Transverse colon (tissue), 4 donors: ENCODE data around the gene CBY2. TPM values are rescaled to one million over a fixed set of nuclear protein-coding genes. Genes with fewer than 3 reads are reported as not detected.

Source experiments
- DNase-seq: peaks from one replicate; pipeline ENCODE4 v3.0.0-alpha.2; 2019
- H3K27ac ChIP-seq, 4 donors: fragments of 200-600 bp; sonication (generic); 2 replicates each; pipeline ENCODE4 v1.5.1; 2016 to 2018; ENCODE audit warnings: inconsistent platforms in 4 of 4
- H3K27me3 ChIP-seq: fragments of 200-600 bp; sonication (generic); 2 replicates; pipeline ENCODE4 v1.5.1; 2017; ENCODE audit warnings: inconsistent platforms
- H3K36me3 ChIP-seq, 4 donors: fragments of 200-600 bp; sonication (generic); 2 replicates each; pipeline ENCODE4 v1.5.1; 2017 to 2019; ENCODE audit warnings: inconsistent platforms in 4 of 4
- H3K4me1 ChIP-seq, 4 donors: fragments of 200-600 bp; sonication (generic); 2 replicates each; pipeline ENCODE4 v1.5.1; 2017 to 2020; ENCODE audit warnings: inconsistent platforms in 4 of 4
- H3K4me3 ChIP-seq, 4 donors: fragments of 200-600 bp; sonication (generic); 1 replicate in 1 of 4; 2 replicates in 3 of 4; pipeline versions ENCODE4 v1.5.1 to v1.6.1; 2017 to 2019; ENCODE audit warnings: inconsistent platforms in 4 of 4
- H3K9me3 ChIP-seq, 2 donors: fragments of 200-600 bp; sonication (generic); 2 replicates each; pipeline ENCODE4 v1.5.1; 2017 to 2019; ENCODE audit warnings: inconsistent platforms in 2 of 2
- CTCF ChIP-seq, 5 experiments: fragments of 200-600 bp in 3 of 5; fragments of 450-650 bp in 2 of 5; sonication (generic) in 3 of 5; IDR thresholded peaks; 1 replicate in 2 of 5; 2 replicates in 3 of 5; pipeline ENCODE4 v1.5.1; 2016 to 2017; ENCODE audit warnings: antibody characterized with exemption in 5 of 5, inconsistent platforms in 3 of 5, mild to moderate bottlenecking in 2 of 5, moderate library complexity in 1 of 5
- EP300 ChIP-seq: sonication (generic); formaldehyde crosslinking; IDR thresholded peaks from one replicate; pipeline ENCODE4 v1.6.1; 2017; ENCODE audit warnings: antibody characterized with exemption, low read depth
- POLR2A ChIP-seq: fragments of 450-650 bp; IDR thresholded peaks from one replicate; pipeline ENCODE4 v1.6.1; 2016; ENCODE audit warnings: antibody characterized with exemption, mild to moderate bottlenecking, moderate library complexity
- POLR2AphosphoS5 ChIP-seq, 3 donors: sonication (generic); formaldehyde crosslinking; IDR thresholded peaks; one replicate each; pipeline ENCODE4 v1.6.1; 2016; ENCODE audit warnings: antibody characterized with exemption in 3 of 3
- WGBS, 2 donors: methylation state at CpG; one replicate each; pipeline ENCODE4 v1.1.5; 2018; ENCODE audit warnings: low coverage in 1 of 2; 5-methylcytosine and 5-hydroxymethylcytosine counted together
- in situ Hi-C, 4 donors: fragments of 200-750 bp; cut with MboI; loops; one replicate each; pipeline versions ENCODE4 v1.15.0 to v1.15.1; 2017; ENCODE audit warnings: low sequenced_read_pairs in 3 of 4, low pct_ligation_motif_present in 1 of 4, low pct_unique_long_range_greater_than_20kb in 1 of 4
- intact Hi-C: fragments of 100-400 bp; cut with DNase I; formaldehyde crosslinking; loops from one replicate; pipeline ENCODE4 v1.15.1; 2023; ENCODE audit warnings: low total_unique reads
- total RNA-seq, 4 donors: library from RNA; depleted of rRNA; stranded (reverse); fragments of >200 nt; gene quantifications; one replicate each; pipeline ENCODE4 v1.1.0, GENCODE V29; 2016

Gene CBY2
- total RNA-seq, 4 donors from 2014 or later, result not detected

- Histone ChIP-seq H3K27me3 (no peaks in the 10 kb centered on the region), H3K27ac (no peak overlapping the region), H3K4me1 (no peaks in the 10 kb centered on the region), H3K4me3 (no peak overlapping the region), H3K36me3 (no peaks in the 10 kb centered on the region), H3K9me3 (no peaks in the 10 kb centered on the region)
- intact Hi-C loops (no loop called here), in situ Hi-C loops (no loop called here)
- 48% methylated on average over 5 of the region's 5 CpGs for WGBS, 2 donors
- DNase-seq, result no peak
- no peak for TF ChIP-seq POLR2A
- no peak for TF ChIP-seq CTCF (IDR thresholded peaks at IDR 0.05)
- no peak for TF ChIP-seq POLR2AphosphoS5 (IDR thresholded peaks at IDR 0.05)
- no peak for TF ChIP-seq EP300
These were observed 6.9 kb upstream of the CBY2 start for GRCh38 chr13:45695198-45695730.

- H3K36me3 ChIP-seq, result no peaks in the 10 kb centered on the region
- DNase-seq, result no peak
- intact Hi-C loops, result no loop called here
- WGBS, 2 donors, result 56 to 62% methylated on average over 2 of the region's 2 CpGs
- no peak overlapping the region for H3K27ac ChIP-seq
- TF ChIP-seq CTCF (IDR thresholded peaks at IDR 0.05) (no peak), POLR2AphosphoS5 (IDR thresholded peaks at IDR 0.05) (no peak), POLR2A (no peak), EP300 (no peak)
- no peaks in the 10 kb centered on the region for H3K4me1 ChIP-seq
- no peak overlapping the region for H3K4me3 ChIP-seq
- no peaks in the 10 kb centered on the region for H3K27me3 ChIP-seq
- in situ Hi-C loops, result no loop called here
- no peaks in the 10 kb centered on the region for H3K9me3 ChIP-seq
These were observed 5.4 kb upstream of the CBY2 start for GRCh38 chr13:45696610-45697226.

GRCh38 chr13:45700971-45701900, 884 bp upstream of the CBY2 start:
- Histone ChIP-seq H3K36me3 (no peaks in the 10 kb centered on the region), H3K27ac (peak overlapping the region in 1 of 4 donors; percentile 46), H3K27me3 (no peaks in the 10 kb centered on the region), H3K4me1 (no peaks in the 10 kb centered on the region), H3K4me3 (no peak overlapping the region), H3K9me3 (no peaks in the 10 kb centered on the region)
- no peak for DNase-seq
- in situ Hi-C loops (no loop called here), intact Hi-C loops (no loop called here)
- TF ChIP-seq POLR2AphosphoS5 (IDR thresholded peaks at IDR 0.05), result no peak
- no peak for TF ChIP-seq EP300
- no peak for TF ChIP-seq POLR2A
- TF ChIP-seq CTCF (IDR thresholded peaks at IDR 0.05), result no peak
- WGBS, 2 donors, result 43 to 58% methylated on average over 1 to 4 of the region's 4 CpGs

- Histone ChIP-seq H3K9me3 (no peaks in the 10 kb centered on the region), H3K36me3 (no peaks in the 10 kb centered on the region), H3K4me1 (no peaks in the 10 kb centered on the region), H3K27ac (no peak overlapping the region), H3K4me3 (no peak overlapping the region), H3K27me3 (no peaks in the 10 kb centered on the region)
- WGBS, 2 donors, result 50 to 67% methylated on average over 2 to 3 of the region's 3 CpGs
- DNase-seq, result no peak
- intact Hi-C loops, result no loop called here
- in situ Hi-C loops, result no loop called here
- TF ChIP-seq EP300 (no peak), CTCF (IDR thresholded peaks at IDR 0.05) (no peak), POLR2A (no peak), POLR2AphosphoS5 (IDR thresholded peaks at IDR 0.05) (no peak)
These were observed 810 bp downstream of the CBY2 start for GRCh38 chr13:45702869-45703391.
